Fibroblast of skin of right quadriceps (primary cell): ENCODE data around the gene MGAT5.
A peak's percentile ranks its signal among the peaks of the same experiment; 100 is the strongest.

Source experiments
- DNase-seq: peaks from one replicate; pipeline ENCODE4 v3.0.0-alpha.2; 2013

The MGAT5 gene

GRCh38 chr2:134253804-134254203, at the start of gene MGAT5:
TSS of gene MGAT5 (plus strand) at chr2:134254072. CDS start at chr2:134254404, 332 bp downstream.
- no peak for DNase-seq

- no peak for DNase-seq
Measured at GRCh38 chr2:134205087-134205486, 48.8 kb upstream of the MGAT5 start.

GRCh38 chr2:134206031-134206430, 47.8 kb upstream of the MGAT5 start:
- no peak for DNase-seq

GRCh38 chr2:134206573-134206972, 47.3 kb upstream of the MGAT5 start:
- peak; percentile 71 for DNase-seq

GRCh38 chr2:134207589-134208209, 46.2 kb upstream of the MGAT5 start:
- peak; percentile 38 for DNase-seq

GRCh38 chr2:134208825-134209224, 45.0 kb upstream of the MGAT5 start:
- DNase-seq = no peak

GRCh38 chr2:134212746-134213145, 41.1 kb upstream of the MGAT5 start:
- no peak for DNase-seq

GRCh38 chr2:134216152-134216829, 37.6 kb upstream of the MGAT5 start:
- no peak for DNase-seq

GRCh38 chr2:134217351-134217750, 36.5 kb upstream of the MGAT5 start:
- DNase-seq = no peak

- peak; percentile 43 for DNase-seq
Measured at GRCh38 chr2:134217924-134218323, 35.9 kb upstream of the MGAT5 start.

- no peak for DNase-seq
Measured at GRCh38 chr2:134218414-134218813, 35.5 kb upstream of the MGAT5 start.

- DNase-seq = no peak
Measured at GRCh38 chr2:134218930-134219658, 34.8 kb upstream of the MGAT5 start.

GRCh38 chr2:134220344-134220974, 33.4 kb upstream of the MGAT5 start:
- DNase-seq = no peak

GRCh38 chr2:134224005-134224404, 29.9 kb upstream of the MGAT5 start:
- DNase-seq = peak; percentile 62

GRCh38 chr2:134225173-134225572, 28.7 kb upstream of the MGAT5 start:
- DNase-seq = no peak

- DNase-seq = no peak
Measured at GRCh38 chr2:134225841-134226240, 28.0 kb upstream of the MGAT5 start.

- no peak for DNase-seq
Measured at GRCh38 chr2:134226601-134227000, 27.3 kb upstream of the MGAT5 start.

- no peak for DNase-seq
Measured at GRCh38 chr2:134227666-134228065, 26.2 kb upstream of the MGAT5 start.

GRCh38 chr2:134228493-134228903, 25.4 kb upstream of the MGAT5 start:
- DNase-seq = no peak

GRCh38 chr2:134229540-134229939, 24.3 kb upstream of the MGAT5 start:
- no peak for DNase-seq

- no peak for DNase-seq
Measured at GRCh38 chr2:134230885-134231284, 23.0 kb upstream of the MGAT5 start.

GRCh38 chr2:134231301-134231964, 22.4 kb upstream of the MGAT5 start:
- peak; percentile 54 for DNase-seq

- no peak for DNase-seq
Measured at GRCh38 chr2:134231965-134232340, 21.9 kb upstream of the MGAT5 start.
